Stimulated activated CD4-positive, alpha-beta T cell treated with anti-CD3 and anti-CD28 coated beads, Interleukin-1b, Interleukin-23, amount 100 ng/mL, for 24 hours (primary cell): ENCODE measurements around the gene PHKB.

Source experiments
- DNase-seq, 4 experiments: peaks; one replicate each; pipeline ENCODE4 v3.0.0-alpha.2; 2020; ENCODE audit warnings: low read depth in 4 of 4, low spot score in 1 of 4

The PHKB gene

GRCh38 chr16:47612711-47613110 is 151.6 kb downstream of the PHKB start:
- no peak for DNase-seq

GRCh38 chr16:47613251-47613650 is 152.1 kb downstream of the PHKB start:
- DNase-seq: no peak

GRCh38 chr16:47617732-47618131 is 156.6 kb downstream of the PHKB start:
- no peak for DNase-seq

- no peak for DNase-seq
Measured at GRCh38 chr16:47622451-47623176, 161.5 kb downstream of the PHKB start.

- DNase-seq: no peak
Measured at GRCh38 chr16:47624563-47624962, 163.4 kb downstream of the PHKB start.

GRCh38 chr16:47625115-47625567 is 164.0 kb downstream of the PHKB start:
- DNase-seq: no peak

GRCh38 chr16:47626246-47626645 is 165.1 kb downstream of the PHKB start:
- DNase-seq: no peak

- no peak for DNase-seq
Measured at GRCh38 chr16:47627085-47627639, 166.0 kb downstream of the PHKB start.

GRCh38 chr16:47627721-47628120 is 166.6 kb downstream of the PHKB start:
- no peak for DNase-seq

- no peak for DNase-seq
Measured at GRCh38 chr16:47631131-47631530, 170.0 kb downstream of the PHKB start.

GRCh38 chr16:47634126-47634525 is 173.0 kb downstream of the PHKB start:
- DNase-seq: no peak

- DNase-seq: no peak
Measured at GRCh38 chr16:47634727-47635126, 173.6 kb downstream of the PHKB start.

GRCh38 chr16:47636501-47637099 is 175.5 kb downstream of the PHKB start:
- DNase-seq: no peak

GRCh38 chr16:47638175-47638574 is 177.0 kb downstream of the PHKB start:
- DNase-seq: no peak

GRCh38 chr16:47640661-47641060 is 179.5 kb downstream of the PHKB start:
- DNase-seq: no peak

- DNase-seq: no peak
Measured at GRCh38 chr16:47643323-47644000, 182.3 kb downstream of the PHKB start.

- no peak for DNase-seq
Measured at GRCh38 chr16:47644166-47644565, 183.0 kb downstream of the PHKB start.

- no peak for DNase-seq
Measured at GRCh38 chr16:47644661-47645060, 183.5 kb downstream of the PHKB start.

- no peak for DNase-seq
Measured at GRCh38 chr16:47646914-47647313, 185.8 kb downstream of the PHKB start.

GRCh38 chr16:47657032-47657431 is 195.9 kb downstream of the PHKB start:
- no peak for DNase-seq

- DNase-seq: no peak
Measured at GRCh38 chr16:47657977-47658376, 196.8 kb downstream of the PHKB start.

- DNase-seq: no peak
Measured at GRCh38 chr16:47660540-47660939, 199.4 kb downstream of the PHKB start.
